ENCODE results near the gene ARL14.

ARL14 gene

GRCh38 chr3:160676547-160677303 lies at the start of gene ARL14:
Gene ARL14, plus strand, starts transcription at chr3:160677160. Its CDS starts 187 bp downstream, at chr3:160677347.
- no peak for DNase-seq (ENCODE audit: low spot score)

DNA sequence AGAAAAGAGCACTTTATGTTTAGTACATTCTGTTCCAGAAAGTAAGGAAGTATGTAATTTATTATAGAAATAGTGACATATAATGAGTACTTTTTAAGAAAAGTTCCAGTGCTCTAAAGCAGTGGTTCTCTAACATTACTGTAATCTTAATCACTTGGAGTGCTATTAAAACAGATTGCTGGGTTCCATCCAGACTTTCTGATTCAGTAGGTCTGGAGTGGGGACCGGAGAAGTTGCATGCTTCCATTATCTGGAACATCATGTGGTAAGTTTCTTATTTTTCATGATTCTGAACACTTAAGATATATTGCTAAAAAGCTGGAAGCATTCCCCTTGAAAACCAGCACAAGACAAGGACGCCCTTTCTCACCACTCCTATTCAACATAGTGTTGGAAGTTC lies 47.5 kb upstream of the ARL14 start:
- DNase-seq (ENCODE audit: low spot score) = no peak

GRCh38 chr3:160633361-160634083 lies 43.4 kb upstream of the ARL14 start:
- no peak for DNase-seq (ENCODE audit: low spot score)

GRCh38 chr3:160635213-160635612 lies 41.7 kb upstream of the ARL14 start:
- no peak for DNase-seq (ENCODE audit: low spot score)

DNA sequence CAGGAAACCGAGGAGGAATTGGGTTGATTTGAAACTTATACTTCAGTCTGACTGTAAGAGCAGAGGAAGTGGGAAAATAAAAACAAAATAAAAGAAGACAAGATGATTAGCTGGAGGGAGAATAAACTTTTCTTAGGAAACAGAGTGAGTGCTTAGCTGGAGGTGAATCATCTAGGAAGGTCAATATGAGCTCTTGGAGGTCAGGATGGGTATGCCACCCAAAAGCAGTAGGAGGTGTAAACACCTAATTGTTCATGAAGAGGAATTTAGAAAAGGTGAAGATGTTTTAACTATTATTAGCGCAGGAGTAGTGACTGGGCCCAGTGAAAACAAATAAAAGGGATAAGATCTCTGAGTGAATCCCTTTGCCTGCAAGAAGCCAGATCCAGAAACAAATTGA lies 39.9 kb upstream of the ARL14 start:
- DNase-seq (ENCODE audit: low spot score) = no peak

GRCh38 chr3:160638184-160638583 lies 38.8 kb upstream of the ARL14 start:
- DNase-seq (ENCODE audit: low spot score) = no peak

DNA sequence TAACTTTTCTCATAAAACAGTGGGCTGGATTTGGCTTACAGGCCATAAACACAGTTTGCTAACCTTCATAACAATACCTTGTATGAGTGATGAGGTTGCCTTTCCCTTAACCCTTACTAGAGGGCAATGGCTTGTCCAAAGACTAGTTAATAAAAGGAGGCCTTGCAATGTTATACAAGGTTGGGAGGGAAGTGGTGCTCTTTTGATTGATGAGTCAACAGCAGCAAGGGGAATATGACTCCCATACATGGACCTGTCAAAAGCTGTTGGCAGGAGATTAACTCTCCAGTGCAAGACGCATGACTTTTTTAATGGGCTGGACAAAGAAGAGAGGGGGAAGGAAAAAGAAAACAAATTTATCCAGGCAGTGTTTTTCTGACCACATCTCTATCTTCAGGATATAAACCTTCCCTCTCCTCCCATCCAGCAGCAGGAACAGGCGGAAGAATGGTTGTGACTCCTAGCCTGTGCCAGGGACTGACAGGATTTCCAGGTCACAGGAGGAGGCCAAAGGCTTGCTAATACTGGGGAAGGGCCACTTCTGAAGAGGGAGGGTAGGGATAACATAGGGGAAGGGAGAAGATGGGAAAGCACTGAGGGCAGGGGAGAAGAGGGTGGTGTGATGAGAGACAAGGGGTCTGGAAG lies 35.2 kb upstream of the ARL14 start:
- DNase-seq (ENCODE audit: low spot score) = no peak

DNA sequence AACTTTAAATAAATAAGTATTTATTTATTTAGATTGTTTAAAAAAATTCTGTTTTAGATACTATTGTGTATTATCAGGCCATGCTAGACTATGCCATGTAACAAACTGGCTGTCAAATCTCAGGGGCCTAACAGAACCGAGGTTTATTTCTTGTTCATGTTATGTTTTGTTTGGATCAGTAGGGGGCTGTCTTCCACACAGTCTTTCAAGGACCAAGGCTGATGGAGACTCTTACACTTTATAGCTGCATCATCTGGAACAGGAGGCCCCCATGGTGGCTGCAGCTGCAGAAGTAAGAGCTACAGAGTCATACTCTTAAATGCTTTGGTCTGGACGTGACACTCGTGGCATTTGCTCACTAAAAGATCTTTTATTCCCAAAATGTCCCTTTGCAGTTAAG lies 33.0 kb upstream of the ARL14 start:
- no peak for DNase-seq (ENCODE audit: low spot score)

DNA sequence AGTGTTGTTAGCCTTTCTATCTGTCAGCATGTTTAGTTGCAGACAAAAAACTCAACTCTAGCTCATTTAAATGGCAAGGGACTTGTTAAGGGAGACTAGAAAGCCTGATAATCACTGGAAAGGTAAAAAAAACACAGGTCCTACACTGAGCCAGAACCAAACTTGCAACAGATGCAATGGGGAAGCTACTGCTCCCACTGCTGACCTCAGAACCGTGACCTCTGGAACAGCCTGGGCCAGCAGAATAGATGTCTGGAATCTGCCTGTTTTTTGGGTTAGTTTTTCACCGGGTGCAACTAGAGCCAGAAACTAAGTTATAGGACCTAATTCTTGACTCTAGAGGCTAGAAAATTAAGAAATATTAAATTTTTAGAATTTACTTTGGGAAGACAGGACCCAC lies 32.5 kb upstream of the ARL14 start:
- no peak for DNase-seq (ENCODE audit: low spot score)

DNA sequence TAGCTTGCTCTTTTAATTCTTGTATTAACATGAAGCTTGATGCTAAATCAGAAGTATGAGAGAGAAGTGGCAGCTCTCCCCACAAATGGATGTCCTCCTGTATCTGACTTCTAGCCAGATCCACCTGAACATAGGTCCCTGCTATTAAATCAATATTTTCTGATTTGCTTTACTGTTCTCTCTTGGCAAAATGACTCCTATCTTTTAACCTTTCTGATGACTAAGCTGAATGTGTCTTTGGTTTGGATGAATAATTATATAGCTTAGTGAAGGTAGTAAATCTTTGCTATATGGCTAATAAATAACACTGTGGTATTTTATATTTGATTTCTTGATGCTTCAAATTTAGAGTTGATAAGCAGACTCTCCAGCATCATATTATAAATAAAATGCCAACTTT lies 28.3 kb upstream of the ARL14 start:
- no peak for DNase-seq (ENCODE audit: low spot score)

DNA sequence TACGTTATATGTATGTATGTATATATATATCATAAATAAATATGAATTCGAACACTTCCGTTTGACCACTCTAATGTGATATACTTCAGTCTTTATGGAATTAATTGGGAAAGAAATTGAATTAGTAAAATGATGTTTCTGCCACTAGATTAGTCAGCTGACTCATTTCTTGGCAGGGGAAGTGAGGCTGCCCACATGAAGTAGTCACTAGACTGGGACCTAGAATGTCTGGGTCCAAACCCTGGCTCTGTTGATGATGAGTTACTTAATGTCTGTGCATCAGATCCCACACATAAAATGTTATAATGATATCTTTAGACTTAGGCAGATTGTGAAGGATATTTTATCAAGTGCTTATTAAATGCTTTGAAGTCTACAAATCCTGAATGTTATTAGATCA lies 27.4 kb upstream of the ARL14 start:
- no peak for DNase-seq (ENCODE audit: low spot score)

DNA sequence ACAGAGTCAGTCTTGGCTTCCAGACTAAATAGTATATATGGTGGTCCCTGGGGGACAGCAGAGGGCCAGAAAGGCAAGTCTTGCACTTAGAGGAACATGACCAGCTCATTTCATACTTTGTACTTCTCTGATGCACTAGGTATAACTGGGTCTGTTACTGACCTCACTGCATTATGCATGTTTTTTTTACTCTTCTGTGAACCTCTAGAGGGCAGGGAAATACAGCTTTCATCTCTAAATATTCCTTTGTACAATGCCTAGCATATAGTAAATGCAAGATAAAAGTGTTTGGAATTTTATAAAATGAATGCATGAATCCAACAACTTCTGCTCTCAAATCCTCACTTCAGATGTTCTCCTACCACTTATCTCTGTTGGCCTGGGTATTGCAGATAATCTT lies 23.4 kb upstream of the ARL14 start:
- DNase-seq (ENCODE audit: low spot score) = no peak

- DNase-seq (ENCODE audit: low spot score) = no peak
Observed at GRCh38 chr3:160660902-160661301, 16.1 kb upstream of the ARL14 start.

DNA sequence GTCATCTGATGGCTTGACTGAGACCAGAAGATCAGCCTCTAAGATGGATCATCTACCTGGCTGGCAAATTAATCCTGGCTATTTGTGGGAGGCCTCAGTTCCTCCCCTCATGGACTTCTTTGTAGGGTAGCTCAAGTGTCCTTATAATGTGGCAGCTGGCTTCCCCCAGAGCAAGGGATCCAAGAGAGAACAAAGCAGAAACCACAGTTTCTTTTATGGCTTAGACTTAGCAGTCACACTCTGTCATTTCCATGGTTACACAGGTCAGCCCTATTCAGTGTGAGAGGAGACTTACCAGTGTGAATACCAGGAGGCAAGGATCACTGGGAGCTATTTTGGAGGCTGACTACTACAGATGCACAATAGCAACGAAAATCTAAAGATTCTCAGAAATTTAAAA lies 15.3 kb upstream of the ARL14 start:
- no peak for DNase-seq (ENCODE audit: low spot score)

DNA sequence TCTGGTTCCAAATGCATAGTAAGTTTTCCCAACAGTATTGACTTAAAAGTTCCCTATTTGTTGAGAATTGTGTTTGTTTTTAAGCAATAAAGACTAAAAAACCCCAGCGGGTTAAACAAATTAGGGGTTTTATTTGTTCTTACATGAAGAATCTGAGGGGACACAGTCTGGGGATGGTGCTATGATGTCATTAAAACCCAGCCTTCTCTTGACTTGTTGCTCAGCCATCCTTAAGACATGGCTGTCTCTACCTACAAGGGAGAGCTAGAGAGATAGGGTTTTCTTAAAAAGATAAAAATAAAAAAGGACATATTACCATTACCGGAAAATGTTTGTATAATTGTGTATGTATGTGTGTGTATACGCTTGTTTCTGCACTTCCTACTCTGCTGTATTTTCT lies 11.7 kb upstream of the ARL14 start:
- no peak for DNase-seq (ENCODE audit: low spot score)

GRCh38 chr3:160665784-160666526 lies 11.0 kb upstream of the ARL14 start:
- DNase-seq (ENCODE audit: low spot score) = no peak

DNA sequence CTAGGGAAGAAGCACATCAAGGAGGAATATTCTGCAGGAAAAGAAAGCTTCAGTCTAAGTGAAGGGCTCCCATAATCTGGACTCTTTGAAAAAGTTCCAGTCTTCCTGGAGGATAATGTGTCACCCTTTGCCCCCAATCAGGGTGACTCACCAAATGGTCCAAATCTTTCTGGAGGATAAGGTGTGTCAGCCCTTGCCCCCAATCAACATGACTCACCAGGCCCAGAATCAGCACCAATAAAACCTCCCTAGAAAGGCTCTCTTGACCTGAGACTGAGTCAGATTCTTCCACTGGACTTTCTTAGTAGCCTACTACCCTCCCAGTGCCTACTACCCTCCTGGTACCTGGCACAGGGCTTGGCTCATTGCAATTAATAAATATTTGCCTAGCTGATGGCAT lies 9.5 kb upstream of the ARL14 start:
- DNase-seq (ENCODE audit: low spot score) = no peak

DNA sequence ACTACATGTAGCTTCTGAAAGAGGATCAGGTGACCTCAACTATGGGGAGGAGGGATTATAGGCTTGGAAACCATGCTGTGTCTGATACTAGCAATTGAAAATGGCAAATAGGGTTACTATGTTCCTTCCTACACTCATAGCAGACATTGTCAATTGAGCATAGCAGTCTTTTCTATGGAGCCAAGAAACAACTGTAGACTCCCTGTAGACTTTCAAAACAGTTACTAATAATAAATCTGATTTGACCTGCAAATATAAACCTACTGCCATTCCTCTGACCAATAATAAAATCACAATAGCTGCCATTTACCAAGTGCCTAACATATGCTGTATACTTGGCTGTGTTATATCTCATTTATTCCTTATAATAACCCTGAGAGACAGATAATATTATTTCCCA lies 8.5 kb upstream of the ARL14 start:
- DNase-seq (ENCODE audit: low spot score) = no peak

DNA sequence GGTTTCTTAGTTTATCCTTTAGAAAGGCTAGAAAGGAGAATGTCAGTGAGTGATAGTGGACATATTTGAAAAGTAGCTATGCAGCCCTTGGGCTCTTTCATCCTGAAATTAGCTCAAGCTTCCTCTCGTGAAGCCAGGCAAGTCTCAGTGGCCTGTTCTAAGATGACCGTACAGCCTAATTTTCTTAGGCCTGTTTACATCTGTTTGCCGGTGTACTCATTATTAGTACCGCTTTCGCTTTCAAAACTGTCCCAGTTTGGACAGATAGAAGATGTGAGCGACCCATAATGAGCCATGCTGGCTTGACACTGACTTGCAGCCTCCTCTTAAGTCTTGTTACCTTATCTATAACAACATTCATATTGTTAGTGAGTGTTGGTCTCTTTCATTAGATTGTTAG lies 5.7 kb upstream of the ARL14 start:
- no peak for DNase-seq (ENCODE audit: low spot score)

GRCh38 chr3:160671995-160672394 lies 5.0 kb upstream of the ARL14 start:
- DNase-seq (ENCODE audit: low spot score) = no peak

GRCh38 chr3:160673188-160673587 lies 3.8 kb upstream of the ARL14 start:
- DNase-seq (ENCODE audit: low spot score) = no peak

GRCh38 chr3:160675566-160676124 lies 1.3 kb upstream of the ARL14 start:
- no peak for DNase-seq (ENCODE audit: low spot score)

All from putamen (tissue), 1 donor.